ENCODE results near the gene HACD4. TPM values are rescaled to one million over a fixed set of nuclear protein-coding genes. Genes with fewer than 3 reads are reported as not detected.

HACD4 gene
- total RNA-seq, 4 donors from 2014 or later = 1.3 to 9.3 (median 5.6) TPM

GRCh38 chr9:21060919-21061561, 29.6 kb upstream of the HACD4 start:
- no peak for TF ChIP-seq CTCF (IDR thresholded peaks at IDR 0.05; ENCODE audit: low read depth)

GRCh38 chr9:21056931-21057330, 25.5 kb upstream of the HACD4 start:
- TF ChIP-seq CTCF (IDR thresholded peaks at IDR 0.05; ENCODE audit: low read depth) = no peak

- TF ChIP-seq CTCF (IDR thresholded peaks at IDR 0.05; ENCODE audit: low read depth) = no peak
Observed at GRCh38 chr9:21053851-21054250, 22.4 kb upstream of the HACD4 start.

- TF ChIP-seq CTCF (IDR thresholded peaks at IDR 0.05; ENCODE audit: low read depth) = no peak
Observed at GRCh38 chr9:21047281-21047691, 15.8 kb upstream of the HACD4 start.

GRCh38 chr9:21043841-21044240, 12.4 kb upstream of the HACD4 start:
- TF ChIP-seq CTCF (IDR thresholded peaks at IDR 0.05; ENCODE audit: low read depth) = no peak

GRCh38 chr9:21042466-21042865, 11.0 kb upstream of the HACD4 start:
- TF ChIP-seq CTCF (IDR thresholded peaks at IDR 0.05; ENCODE audit: low read depth) = no peak

GRCh38 chr9:21039302-21039701, 7.9 kb upstream of the HACD4 start:
- TF ChIP-seq CTCF (IDR thresholded peaks at IDR 0.05; ENCODE audit: low read depth) = no peak
